Measurements from ENCODE around the gene MAPKAPK5.
A peak's percentile ranks its signal among the peaks of the same experiment; 100 is the strongest.

Gene MAPKAPK5

DNA sequence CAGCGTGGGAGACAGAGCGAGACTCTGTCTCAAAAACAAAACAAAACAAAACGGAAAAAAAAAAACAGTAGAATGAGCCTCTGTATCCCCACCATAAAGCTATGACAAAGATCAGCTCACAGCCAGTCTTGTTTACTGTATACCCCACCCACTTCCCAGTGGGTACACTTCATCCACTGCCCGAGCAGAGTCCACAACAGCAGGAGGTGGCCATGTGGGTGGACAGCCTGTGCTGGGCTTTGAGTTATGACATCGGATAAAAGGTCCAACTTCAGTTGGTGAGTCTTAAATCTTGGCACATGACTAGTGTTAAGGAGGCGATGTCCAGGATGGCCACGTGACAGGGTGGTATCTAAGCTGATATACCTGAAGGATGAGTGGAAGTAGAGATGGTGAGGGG lies 34.8 kb upstream of the MAPKAPK5 start:
- no peak overlapping the region for H3K27ac ChIP-seq
- TF ChIP-seq, protein P1, sequence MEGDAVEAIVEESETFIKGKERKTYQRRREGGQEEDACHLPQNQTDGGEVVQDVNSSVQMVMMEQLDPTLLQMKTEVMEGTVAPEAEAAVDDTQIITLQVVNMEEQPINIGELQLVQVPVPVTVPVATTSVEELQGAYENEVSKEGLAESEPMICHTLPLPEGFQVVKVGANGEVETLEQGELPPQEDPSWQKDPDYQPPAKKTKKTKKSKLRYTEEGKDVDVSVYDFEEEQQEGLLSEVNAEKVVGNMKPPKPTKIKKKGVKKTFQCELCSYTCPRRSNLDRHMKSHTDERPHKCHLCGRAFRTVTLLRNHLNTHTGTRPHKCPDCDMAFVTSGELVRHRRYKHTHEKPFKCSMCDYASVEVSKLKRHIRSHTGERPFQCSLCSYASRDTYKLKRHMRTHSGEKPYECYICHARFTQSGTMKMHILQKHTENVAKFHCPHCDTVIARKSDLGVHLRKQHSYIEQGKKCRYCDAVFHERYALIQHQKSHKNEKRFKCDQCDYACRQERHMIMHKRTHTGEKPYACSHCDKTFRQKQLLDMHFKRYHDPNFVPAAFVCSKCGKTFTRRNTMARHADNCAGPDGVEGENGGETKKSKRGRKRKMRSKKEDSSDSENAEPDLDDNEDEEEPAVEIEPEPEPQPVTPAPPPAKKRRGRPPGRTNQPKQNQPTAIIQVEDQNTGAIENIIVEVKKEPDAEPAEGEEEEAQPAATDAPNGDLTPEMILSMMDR (conservative IDR thresholded peaks at IDR 0.05): no peak

DNA sequence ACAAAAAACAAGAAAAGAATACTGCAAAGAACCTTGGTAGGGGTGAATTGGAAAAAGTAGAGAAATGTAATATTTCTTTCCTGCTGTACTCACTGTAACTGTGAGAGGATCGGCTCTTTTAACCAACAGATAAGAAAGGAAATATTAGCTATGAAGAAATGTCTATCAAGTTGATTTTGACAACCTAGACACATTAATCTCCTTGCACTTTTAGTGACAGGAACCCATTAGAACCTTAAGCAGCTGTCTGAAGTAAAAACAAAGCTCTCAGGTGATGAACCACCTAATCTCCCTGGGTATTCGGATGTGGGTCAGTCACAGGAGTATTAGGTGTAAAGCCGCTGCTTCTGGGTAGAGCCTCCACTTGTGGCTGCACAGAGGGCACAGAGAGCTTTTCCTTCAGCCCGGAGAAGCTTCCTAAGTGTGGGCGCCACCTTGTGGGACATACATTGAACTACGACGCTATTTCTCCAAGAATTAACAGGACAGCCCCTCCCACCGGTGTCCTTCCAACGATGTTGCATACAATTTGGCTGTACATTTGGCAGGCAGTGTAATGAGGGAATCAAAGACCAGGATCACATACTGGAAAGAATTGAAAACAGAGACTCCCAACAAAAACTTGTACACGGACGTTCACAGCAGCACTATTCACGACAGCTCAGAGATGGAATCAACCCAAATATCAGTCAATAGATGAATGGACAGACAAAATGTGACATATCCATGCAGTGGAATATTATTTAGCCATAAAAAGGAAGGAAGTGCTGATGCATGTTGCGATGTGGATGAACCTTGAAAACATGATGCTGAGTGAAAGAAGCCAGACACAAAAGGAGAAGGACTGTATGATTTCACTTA lies 28.9 kb upstream of the MAPKAPK5 start:
- H3K27ac ChIP-seq: peak overlapping the region; percentile 60
- TF ChIP-seq, protein P1 (conservative IDR thresholded peaks at IDR 0.05): peak; percentile 94

DNA sequence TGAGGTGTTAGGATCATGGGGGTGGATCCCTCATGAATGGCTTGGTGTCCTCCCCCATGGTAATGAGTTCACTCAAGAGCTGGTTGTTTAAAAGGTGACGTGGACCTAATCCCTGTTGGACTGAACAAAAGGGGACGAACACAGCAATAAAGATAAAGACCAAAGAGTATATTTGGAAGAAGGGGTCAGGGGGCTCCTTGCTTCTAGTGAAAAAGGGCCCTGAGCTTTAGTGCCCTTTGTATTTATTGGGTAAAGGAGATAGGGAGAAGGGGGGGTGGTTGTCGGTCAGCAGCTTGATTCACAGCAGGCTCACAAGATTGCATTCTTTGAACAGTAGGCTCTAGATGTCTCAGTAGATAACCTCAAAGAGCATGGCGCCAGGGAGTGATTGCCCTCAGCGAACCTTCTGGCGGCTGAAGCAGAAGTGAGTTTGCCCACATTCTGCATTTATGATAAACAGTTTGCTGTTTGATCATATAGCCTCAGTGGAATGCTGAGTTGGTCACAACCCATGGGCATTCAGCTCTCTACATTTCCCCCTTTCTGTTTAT lies 25.9 kb upstream of the MAPKAPK5 start:
- TF ChIP-seq, protein P1 (conservative IDR thresholded peaks at IDR 0.05): no peak
- H3K27ac ChIP-seq: peak overlapping the region; percentile 92

DNA sequence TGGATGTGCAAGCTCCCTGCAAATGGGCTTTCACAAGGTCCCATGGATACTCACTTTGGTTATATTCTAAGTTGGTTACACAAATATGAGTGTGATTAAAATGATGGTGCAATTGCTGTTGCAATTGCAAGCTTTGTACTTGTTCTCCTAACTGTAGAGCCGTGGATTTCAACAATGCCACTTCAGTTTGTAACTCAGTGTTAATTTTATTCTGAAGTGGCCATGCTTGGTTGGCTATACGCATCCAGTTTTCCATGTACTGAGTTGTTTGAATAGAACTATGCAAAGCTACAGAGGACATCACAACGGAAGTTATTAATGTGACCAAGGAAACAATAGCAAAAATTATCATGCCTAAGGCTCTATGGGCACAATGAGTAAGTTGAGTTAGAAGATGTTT lies 25.1 kb upstream of the MAPKAPK5 start:
- H3K27ac ChIP-seq: peak overlapping the region; percentile 92

GRCh38 chr12:111818340-111818739 lies 23.7 kb upstream of the MAPKAPK5 start:
- TF ChIP-seq, protein P1 (conservative IDR thresholded peaks at IDR 0.05): no peak

DNA sequence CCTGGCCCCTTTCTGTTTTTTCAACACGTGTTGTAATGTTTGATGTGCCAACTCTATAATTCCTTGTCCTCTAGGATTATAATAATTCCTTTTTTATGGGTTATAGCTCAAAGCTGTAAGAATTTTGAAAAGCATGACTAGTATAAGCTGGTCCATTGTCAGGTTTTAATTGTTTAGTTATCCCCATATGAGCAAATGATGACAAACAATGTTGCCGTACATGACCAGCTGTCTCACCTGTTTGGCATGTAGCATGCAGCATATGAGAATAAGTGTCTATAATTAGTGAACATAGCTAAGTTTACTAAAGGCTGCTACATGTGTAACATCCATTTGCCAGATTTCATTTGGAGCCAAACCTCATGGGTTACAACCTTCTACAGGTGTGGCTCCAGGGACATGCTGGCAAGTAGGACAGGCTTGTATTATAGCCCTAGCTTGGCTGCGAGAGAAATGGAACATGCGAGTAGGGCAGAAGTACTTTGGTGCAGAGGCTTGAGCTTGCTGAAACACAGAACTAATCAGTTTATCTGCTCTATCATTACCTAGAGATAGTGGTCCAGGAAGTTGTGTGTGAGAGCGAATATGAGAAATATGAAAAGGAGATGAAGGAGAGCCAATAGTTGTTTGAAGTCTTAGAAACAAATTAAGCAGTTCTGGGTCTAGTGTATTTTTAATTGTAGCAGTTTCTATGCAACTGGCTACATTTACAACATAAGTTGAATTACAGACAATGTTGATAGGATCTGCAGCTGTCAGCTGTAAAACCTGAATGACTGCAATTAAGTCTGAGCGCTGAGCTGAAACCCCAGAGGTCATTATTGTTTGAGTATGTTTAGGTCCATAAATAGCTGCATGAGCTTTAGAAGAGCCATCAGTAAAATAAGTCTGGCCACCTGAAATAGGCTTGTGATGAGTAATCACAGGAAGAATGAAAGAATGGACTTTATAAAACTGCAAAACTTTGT lies 22.6 kb upstream of the MAPKAPK5 start:
- TF ChIP-seq, protein P1 (conservative IDR thresholded peaks at IDR 0.05): no peak
- peak overlapping the region; percentile 92 for H3K27ac ChIP-seq

More at GRCh38 chr12:111818340-111818739, 23.7 kb upstream of the MAPKAPK5 start:
- peak overlapping the region; percentile 92 for H3K27ac ChIP-seq

DNA sequence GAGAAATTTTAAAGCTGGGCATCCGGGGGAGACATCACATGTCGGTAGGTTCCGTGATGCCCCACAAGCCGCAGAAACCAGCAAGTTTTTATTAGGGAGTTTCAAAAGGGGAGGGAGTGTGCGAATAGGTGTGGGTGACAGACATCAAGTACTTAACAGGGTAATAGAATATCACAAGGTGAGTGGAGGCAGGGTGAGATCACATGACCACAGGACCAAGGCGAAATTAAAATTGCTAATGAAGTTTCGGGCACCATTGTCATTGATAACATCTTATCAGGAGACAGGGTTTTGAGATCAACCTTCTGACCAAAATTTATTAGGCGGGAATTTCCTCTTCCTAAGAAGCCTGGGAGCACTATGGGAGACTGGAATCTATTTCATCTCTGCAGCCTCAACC lies 21.2 kb upstream of the MAPKAPK5 start:
- peak overlapping the region; percentile 92 for H3K27ac ChIP-seq

GRCh38 chr12:111822886-111823285 lies 19.1 kb upstream of the MAPKAPK5 start:
- H3K27ac ChIP-seq: no peak overlapping the region
- TF ChIP-seq, protein P1 (conservative IDR thresholded peaks at IDR 0.05): no peak
